Measurements from ENCODE around the gene THADA. TPM values are rescaled to one million over a fixed set of nuclear protein-coding genes. Genes with fewer than 3 reads are reported as not detected.

THADA gene
- total and polyA plus RNA-seq, 2 experiments from 2014 or later = 10.8 to 18.8 TPM

GRCh38 chr2:43631618-43632317 lies 35.9 kb upstream of the THADA start:
- no peak overlapping the region for H3K4me2 ChIP-seq

DNA sequence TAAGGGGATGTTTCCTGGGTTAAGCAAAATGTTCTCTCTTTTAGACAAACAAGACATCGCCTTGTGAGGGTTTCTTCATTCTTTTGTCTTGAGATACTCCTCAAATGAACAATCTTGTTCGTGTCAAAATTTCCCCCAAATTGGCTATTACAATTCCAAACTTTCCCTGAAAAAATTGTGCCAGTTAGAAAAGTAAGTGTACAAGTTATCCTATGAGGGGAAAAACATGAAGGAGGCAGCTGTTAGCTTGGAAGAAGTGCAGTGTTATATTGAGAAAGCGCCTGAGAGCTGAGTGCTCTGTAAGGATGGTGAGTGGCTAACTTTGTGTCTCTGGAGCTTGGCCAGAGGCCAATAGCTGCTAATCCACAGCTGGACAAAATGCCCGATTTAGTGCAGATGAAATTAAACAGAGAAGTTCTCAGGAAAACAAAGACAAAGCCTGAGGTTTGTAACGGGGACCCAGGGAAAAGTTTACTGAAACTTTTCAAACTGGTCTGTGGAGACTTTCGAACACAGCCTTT lies 27.2 kb upstream of the THADA start:
- Histone ChIP-seq H3K4me1 (ENCODE audit: insufficient read depth) (no peaks in the 10 kb centered on the region), H3K9me3 (ENCODE audit: low read depth) (no peaks in the 10 kb centered on the region), H2AFZ (no peak overlapping the region), H3K4me3 (no peak overlapping the region), H3K27me3 (peaks cover 3% of the 10 kb centered on the region), H3K79me2 (no peaks in the 10 kb centered on the region), H3K36me3 (replicated peaks; ENCODE audit: insufficient read depth, low read depth) (no peaks in the 10 kb centered on the region), H3K9me2 (replicated peaks; ENCODE audit: insufficient read depth) (no peaks in the 10 kb centered on the region), H4K20me1 (ENCODE audit: insufficient read depth, poor library complexity, severe bottlenecking) (no peaks in the 10 kb centered on the region), H3K27ac (no peak overlapping the region), H3K4me2 (peak overlapping the region; percentile 4)
- 54% methylated on average over 6 of the region's 6 CpGs for WGBS (ENCODE audit: low lambda C conversion rate, missing lambda C conversion rate)
- TF ChIP-seq EZH2phosphoT487 (IDR thresholded peaks at IDR 0.05; ENCODE audit: low read depth, severe bottlenecking, unreplicated experiment) = no peak
- DNase-seq (ENCODE audit: low spot score) = no peak

More at GRCh38 chr2:43631618-43632317, 35.9 kb upstream of the THADA start:
- Histone ChIP-seq H3K79me2 (no peaks in the 10 kb centered on the region), H2AFZ (no peak overlapping the region), H3K27me3 (peaks cover 5% of the 10 kb centered on the region), H3K9me3 (ENCODE audit: low read depth) (no peaks in the 10 kb centered on the region), H3K4me1 (ENCODE audit: insufficient read depth) (peaks cover 5% of the 10 kb centered on the region), H3K4me3 (no peak overlapping the region), H3K27ac (no peak overlapping the region), H3K36me3 (replicated peaks; ENCODE audit: insufficient read depth, low read depth) (no peaks in the 10 kb centered on the region), H3K9me2 (replicated peaks; ENCODE audit: insufficient read depth) (no peaks in the 10 kb centered on the region), H4K20me1 (ENCODE audit: insufficient read depth, poor library complexity, severe bottlenecking) (no peaks in the 10 kb centered on the region)
- TF ChIP-seq, protein P1, sequence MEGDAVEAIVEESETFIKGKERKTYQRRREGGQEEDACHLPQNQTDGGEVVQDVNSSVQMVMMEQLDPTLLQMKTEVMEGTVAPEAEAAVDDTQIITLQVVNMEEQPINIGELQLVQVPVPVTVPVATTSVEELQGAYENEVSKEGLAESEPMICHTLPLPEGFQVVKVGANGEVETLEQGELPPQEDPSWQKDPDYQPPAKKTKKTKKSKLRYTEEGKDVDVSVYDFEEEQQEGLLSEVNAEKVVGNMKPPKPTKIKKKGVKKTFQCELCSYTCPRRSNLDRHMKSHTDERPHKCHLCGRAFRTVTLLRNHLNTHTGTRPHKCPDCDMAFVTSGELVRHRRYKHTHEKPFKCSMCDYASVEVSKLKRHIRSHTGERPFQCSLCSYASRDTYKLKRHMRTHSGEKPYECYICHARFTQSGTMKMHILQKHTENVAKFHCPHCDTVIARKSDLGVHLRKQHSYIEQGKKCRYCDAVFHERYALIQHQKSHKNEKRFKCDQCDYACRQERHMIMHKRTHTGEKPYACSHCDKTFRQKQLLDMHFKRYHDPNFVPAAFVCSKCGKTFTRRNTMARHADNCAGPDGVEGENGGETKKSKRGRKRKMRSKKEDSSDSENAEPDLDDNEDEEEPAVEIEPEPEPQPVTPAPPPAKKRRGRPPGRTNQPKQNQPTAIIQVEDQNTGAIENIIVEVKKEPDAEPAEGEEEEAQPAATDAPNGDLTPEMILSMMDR (IDR thresholded peaks at IDR 0.05; ENCODE audit: poor library complexity) = no peak
- TF ChIP-seq EZH2phosphoT487 (IDR thresholded peaks at IDR 0.05; ENCODE audit: low read depth, severe bottlenecking, unreplicated experiment) = no peak
- no peak for DNase-seq (ENCODE audit: low spot score)
- WGBS (ENCODE audit: low lambda C conversion rate, missing lambda C conversion rate) = 85% methylated on average over 11 of the region's 11 CpGs

DNA sequence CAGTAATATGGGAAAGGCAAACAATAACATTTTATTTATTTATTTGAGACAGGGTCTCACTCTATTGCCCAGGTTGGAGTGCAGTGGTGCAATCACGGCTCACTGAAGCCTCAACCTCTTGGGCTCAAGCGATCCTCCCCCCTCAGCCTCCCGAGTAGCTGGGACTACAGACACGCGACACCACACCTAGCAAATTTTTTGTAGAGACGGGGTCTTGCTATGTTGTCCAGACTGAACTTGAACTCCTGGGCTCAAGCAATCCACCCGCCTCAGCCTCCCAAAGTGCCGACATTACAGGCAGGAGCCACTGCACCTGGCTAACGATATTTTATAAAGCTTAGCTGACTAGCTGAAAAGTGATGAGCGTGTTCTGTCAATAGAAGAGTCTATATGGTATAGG lies 23.7 kb upstream of the THADA start:
- TF ChIP-seq EZH2phosphoT487 (IDR thresholded peaks at IDR 0.05; ENCODE audit: low read depth, severe bottlenecking, unreplicated experiment) = no peak
- TF ChIP-seq, protein P1 (IDR thresholded peaks at IDR 0.05; ENCODE audit: poor library complexity) = no peak
- TF ChIP-seq EZH2 (IDR thresholded peaks at IDR 0.05; ENCODE audit: borderline replicate concordance) = no peak
- Histone ChIP-seq H2AFZ (no peak overlapping the region), H3K4me1 (ENCODE audit: insufficient read depth) (no peaks in the 10 kb centered on the region), H3K4me3 (no peak overlapping the region), H3K27ac (no peak overlapping the region), H4K20me1 (ENCODE audit: insufficient read depth, poor library complexity, severe bottlenecking) (no peaks in the 10 kb centered on the region), H3K79me2 (no peaks in the 10 kb centered on the region), H3K9me2 (replicated peaks; ENCODE audit: insufficient read depth) (no peaks in the 10 kb centered on the region), H3K27me3 (peaks cover 3% of the 10 kb centered on the region), H3K4me2 (no peak overlapping the region), H3K9me3 (ENCODE audit: low read depth) (no peaks in the 10 kb centered on the region), H3K36me3 (replicated peaks; ENCODE audit: insufficient read depth, low read depth) (no peaks in the 10 kb centered on the region)
- no peak for DNase-seq (ENCODE audit: low spot score)
- 95% methylated on average over 10 of the region's 10 CpGs for WGBS (ENCODE audit: low lambda C conversion rate, missing lambda C conversion rate)

DNA sequence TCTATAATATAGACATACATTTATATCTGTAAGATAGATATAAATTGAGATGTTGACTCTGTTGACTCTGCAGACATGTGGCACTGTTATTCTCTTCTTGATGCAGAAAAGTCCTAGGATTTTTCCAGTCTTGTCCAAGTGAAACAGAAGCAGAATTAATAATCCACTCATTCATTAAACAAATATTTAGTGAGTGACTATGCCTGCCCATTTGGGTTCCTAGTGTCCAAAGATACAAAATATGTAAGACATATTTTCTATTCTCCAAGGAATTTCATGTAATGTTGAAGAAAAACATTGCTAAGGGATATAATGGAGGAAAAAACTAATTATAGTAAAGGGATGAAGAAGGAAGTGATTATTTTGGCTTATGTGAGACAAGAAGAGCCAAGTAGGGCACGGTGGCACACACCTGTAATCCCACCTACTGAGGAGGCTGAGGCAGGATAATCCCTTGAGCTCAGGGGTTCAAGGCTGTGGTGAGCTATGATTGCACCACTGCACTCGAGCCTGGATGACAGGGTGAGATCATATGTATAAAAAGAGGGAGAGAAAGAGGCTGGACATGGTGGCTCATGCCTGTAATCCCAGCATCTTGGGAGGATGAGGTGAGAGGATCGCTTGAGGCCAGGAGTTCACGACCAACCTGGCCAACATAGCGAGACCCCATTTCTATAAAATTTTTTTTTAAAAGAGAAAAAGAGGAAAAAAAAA lies 21.3 kb upstream of the THADA start:
- Histone ChIP-seq H3K9me2 (replicated peaks; ENCODE audit: insufficient read depth) (no peaks in the 10 kb centered on the region), H3K4me3 (no peak overlapping the region), H3K4me1 (ENCODE audit: insufficient read depth) (no peaks in the 10 kb centered on the region), H3K4me2 (no peak overlapping the region), H3K36me3 (replicated peaks; ENCODE audit: insufficient read depth, low read depth) (no peaks in the 10 kb centered on the region), H3K27me3 (peaks cover 3% of the 10 kb centered on the region), H3K27ac (no peak overlapping the region), H4K20me1 (ENCODE audit: insufficient read depth, poor library complexity, severe bottlenecking) (no peaks in the 10 kb centered on the region), H3K79me2 (no peaks in the 10 kb centered on the region), H2AFZ (no peak overlapping the region), H3K9me3 (ENCODE audit: low read depth) (no peaks in the 10 kb centered on the region)
- TF ChIP-seq EZH2 (IDR thresholded peaks at IDR 0.05; ENCODE audit: borderline replicate concordance) (no peak), EZH2phosphoT487 (IDR thresholded peaks at IDR 0.05; ENCODE audit: low read depth, severe bottlenecking, unreplicated experiment) (no peak)
- TF ChIP-seq, protein P1 (IDR thresholded peaks at IDR 0.05; ENCODE audit: poor library complexity) = no peak
- no peak for DNase-seq (ENCODE audit: low spot score)
- WGBS (ENCODE audit: low lambda C conversion rate, missing lambda C conversion rate) = 77% methylated on average over 5 of the region's 5 CpGs

All from hepatocyte (in vitro differentiated cells).